ENCODE measurements around the gene MDFI.

DNA sequence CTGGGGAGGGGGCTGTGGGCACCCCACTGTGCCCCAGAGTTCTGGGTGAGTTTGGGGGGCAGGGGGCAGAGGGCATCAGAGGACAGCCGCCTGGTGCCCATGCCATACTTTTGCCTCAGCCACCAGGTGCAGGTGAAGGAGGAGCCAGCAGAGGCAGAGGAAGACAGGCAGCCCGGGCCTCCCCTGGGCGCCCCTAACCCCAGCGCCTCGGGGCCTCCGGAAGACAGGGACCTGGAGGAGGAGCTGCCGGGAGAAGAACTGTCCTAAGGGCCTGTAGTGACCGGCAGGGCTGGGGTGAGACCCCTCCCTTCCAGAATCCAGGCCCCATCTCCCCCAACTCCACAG lies 39.6 kb upstream of the MDFI start:
- TF ChIP-seq SMAD4 (CRISPR knock-in tag; IDR thresholded peaks at IDR 0.05), result no peak
- TF ChIP-seq ZBTB43 (CRISPR knock-in tag; IDR thresholded peaks at IDR 0.05), result no peak
- no peak for TF ChIP-seq CTCF (IDR thresholded peaks at IDR 0.05)
- TF ChIP-seq ZNF416 (CRISPR knock-in tag; IDR thresholded peaks at IDR 0.05), result no peak
- no peak for TF ChIP-seq ZNF121 (CRISPR knock-in tag; IDR thresholded peaks at IDR 0.05)
- no peak for TF ChIP-seq SP1 (CRISPR knock-in tag; conservative IDR thresholded peaks at IDR 0.05)
